Measurements from ENCODE around the gene LRRC8E.
A peak's percentile ranks its signal among the peaks of the same experiment; 100 is the strongest.

LRRC8E gene

GRCh38 chr19:7932276-7932929 is 44.1 kb downstream of the LRRC8E start:
- no peak for DNase-seq (ENCODE audit: low read depth in 2 of 2)

- DNase-seq (ENCODE audit: low read depth in 2 of 2), result no peak
Measured at GRCh38 chr19:7932930-7933300, 44.6 kb downstream of the LRRC8E start.

GRCh38 chr19:7933411-7933810 is 45.1 kb downstream of the LRRC8E start:
- no peak for DNase-seq (ENCODE audit: low read depth in 2 of 2)

GRCh38 chr19:7933828-7934725 is 45.8 kb downstream of the LRRC8E start:
- DNase-seq (ENCODE audit: low read depth in 2 of 2), result no peak

DNA sequence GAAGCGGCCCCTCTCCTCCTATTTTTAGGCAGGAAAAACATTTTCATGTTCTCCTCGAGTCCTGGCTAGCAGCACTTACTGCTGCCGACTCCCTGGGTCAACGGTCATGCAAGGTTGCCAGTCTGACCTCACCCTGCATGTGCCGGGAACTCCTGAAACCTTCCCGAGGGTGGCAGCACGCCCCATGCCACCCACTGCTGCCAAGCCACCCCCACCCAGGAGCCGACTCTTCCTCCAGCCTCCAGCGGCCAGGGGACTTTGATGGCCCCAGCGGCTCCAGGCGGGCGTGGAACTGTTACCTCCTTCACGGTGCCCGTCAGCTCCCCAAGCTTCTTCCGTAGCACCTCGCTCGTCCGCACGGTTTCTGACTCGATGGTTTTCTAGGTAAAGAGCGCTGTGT is 46.5 kb downstream of the LRRC8E start:
- no peak for DNase-seq (ENCODE audit: low read depth in 2 of 2)

DNA sequence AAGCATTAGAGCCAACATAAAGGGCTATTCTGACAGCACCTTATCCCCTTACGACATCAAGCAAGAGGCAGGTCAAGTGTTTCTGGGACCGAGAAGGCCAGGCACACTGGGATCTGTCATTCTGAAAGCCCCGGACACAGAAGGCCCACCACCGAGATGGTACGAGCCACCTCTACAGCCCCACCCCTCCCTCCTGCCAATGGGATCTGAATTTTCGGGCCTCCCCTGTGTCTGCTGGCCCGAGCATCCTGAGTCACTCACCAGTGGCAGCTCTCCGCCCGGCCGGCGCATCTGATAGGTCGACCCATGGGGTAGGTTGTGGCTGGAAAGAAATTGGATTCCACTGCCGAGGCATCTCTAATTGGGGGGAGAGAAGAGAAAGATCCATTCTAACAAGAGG is 52.5 kb downstream of the LRRC8E start:
- no peak for DNase-seq (ENCODE audit: low read depth in 2 of 2)

DNA sequence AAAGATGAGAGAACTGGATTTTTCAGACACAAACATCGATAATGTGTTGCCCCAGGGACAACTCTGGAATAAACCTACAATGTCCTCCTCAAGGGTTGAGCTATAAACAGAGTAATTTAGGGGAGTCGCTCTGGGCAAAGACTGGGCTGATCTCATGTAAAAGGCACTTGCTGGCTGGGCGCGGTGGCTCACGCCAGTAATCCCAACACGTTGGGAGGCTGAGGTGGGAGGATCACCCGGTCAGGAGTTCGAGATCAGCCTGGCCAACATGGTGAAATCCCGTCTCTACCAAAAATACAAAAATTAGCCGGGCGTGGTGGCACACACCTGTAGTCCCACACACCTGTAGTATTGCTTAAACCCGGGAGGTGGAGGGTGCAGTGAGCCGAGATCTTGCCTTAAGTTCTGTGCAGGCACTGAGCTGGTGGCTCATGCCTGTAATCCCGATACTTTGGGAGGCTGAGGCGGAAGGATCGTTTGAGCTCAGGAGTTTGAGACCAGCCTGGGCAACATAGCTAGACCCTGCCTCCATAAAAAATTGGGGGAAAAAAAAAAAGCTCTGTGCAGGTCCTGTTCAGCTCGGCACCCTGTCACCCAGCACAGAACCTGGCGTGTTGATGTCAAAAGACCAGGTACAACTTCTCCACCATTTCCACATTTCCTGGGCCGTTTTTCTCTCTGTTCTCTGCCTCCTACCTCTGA is 53.7 kb downstream of the LRRC8E start:
- no peak for DNase-seq (ENCODE audit: low read depth in 2 of 2)

DNA sequence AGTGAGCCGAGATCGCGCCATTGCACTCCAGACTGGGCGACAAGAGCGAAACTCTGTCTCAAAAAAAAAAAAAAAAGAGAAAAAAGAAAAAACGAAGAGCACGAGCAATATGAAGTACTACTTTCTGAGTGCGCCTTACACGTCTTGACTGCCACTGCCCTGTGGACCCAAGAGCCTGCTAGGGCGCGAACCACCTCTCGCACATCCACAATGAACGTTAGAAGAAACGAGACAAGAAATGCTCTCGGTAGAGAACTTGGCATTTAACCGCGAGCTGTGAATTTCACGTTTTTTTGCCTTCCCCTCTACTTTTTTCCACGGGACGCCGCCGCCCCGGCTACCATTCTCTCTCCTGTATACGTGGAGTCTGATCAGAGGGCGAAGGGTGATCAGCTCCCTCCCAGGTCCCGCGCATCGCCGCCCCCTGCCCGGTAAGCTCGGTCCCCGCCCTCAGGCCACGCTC is 54.7 kb downstream of the LRRC8E start:
- no peak for DNase-seq (ENCODE audit: low read depth in 2 of 2)

DNA sequence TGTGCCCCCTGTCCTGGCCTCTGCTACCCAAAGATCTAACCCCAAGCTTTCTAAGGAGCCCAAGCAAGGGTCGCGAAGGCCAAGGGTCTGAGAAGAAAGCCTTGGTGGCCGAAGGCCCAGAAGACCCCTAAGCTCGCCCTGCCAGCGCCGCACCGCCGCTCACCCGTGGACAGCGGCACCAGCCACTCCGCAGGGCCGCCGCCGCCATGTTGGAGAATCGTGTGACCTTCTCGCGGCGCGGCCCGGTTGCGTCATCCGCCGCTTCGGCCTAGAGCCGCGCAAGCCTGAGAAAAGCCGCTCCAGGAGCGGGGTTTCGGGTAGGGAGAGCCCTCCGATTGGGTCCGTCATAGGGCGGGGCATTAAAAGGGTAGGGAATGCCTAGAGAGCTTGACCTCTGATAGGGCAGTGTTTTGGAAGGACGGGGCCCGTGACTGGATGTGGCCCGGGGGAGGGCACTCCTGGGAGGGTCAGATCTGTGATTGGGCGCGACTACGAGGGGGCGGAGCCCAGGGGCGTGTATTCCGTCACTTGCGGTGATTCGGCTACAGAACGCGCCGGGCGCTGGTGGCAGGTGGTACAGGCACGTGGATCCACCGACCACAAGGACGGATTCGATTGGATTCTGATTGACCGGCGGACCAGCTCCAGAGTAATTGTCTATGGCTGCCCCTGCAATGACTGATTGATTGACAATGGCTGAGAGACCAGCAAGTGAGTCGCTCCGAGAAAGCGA is 55.3 kb downstream of the LRRC8E start, which contains the start of gene TIMM44:
TSS of gene TIMM44 (minus strand) at position 223 of the 733 bp plus-strand sequence. CDS start at position 208, 15 bp downstream.
- peak; percentile 99 for DNase-seq (ENCODE audit: low read depth in 2 of 2)

DNA sequence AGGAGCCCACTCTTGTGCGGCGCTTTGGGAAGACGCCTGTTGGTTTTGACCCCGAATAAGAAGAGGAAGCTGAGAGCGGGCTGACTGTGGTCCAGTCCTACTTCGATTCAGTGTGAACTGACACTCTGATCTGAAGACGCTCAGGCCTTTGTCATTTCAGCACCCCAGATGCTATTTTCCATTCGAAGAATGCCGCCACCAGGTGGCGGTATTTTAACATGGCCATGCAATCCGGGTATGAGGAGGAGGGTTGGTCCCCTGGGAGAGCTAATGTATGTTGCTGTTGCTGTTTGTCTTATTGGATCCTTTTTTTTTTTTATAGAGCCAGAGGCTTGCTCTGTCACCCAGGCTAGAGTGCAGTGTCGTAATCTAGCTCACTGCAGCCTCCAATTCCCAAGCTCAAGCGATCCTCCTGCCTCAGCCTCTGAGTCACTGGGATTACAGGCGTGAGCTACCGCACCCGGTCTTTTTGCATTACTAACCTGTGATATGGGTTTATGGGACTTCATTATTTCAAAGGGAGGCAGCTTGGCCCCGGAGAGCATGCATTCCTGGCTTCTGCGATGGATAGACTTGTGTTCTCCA is 56.0 kb downstream of the LRRC8E start:
- DNase-seq (ENCODE audit: low read depth in 2 of 2), result peak; percentile 85 to 86

- no peak for DNase-seq (ENCODE audit: low read depth in 2 of 2)
Measured at GRCh38 chr19:7947939-7948338, 59.6 kb downstream of the LRRC8E start.
